ENCODE measurements around the gene RHOT2. TPM values are rescaled to one million over a fixed set of nuclear protein-coding genes. Genes with fewer than 3 reads are reported as not detected.

The RHOT2 gene
- 100 to 1,000 TPM; 110 to 416 (median 239) TPM for total RNA-seq

- no peaks in the 10 kb centered on the region for H3K27me3 ChIP-seq
- H3K4me1 ChIP-seq: peaks cover 3 to 18% (median 9%) of the 10 kb centered on the region in 4 donors
- peak within 1 kb of the TSS; percentile 83 to 93 (median 86) for H3K27ac ChIP-seq
- peak; percentile 92 to 97 (median 97) for DNase-seq
- H3K4me3 ChIP-seq: peak within 1 kb of the TSS; percentile 82 to 99 (median 90)
- peaks cover 0 to 37% (median 0%) of the 10 kb centered on the region in 3 donors for H3K36me3 ChIP-seq
- TF ChIP-seq POLR2A (IDR thresholded peaks at IDR 0.05) (peak in 1 of 2 donors; percentile 76), CTCF (IDR thresholded peaks at IDR 0.05) (peak; percentile 91 to 98 (median 96))
- H3K9me3 ChIP-seq: no peaks in the 10 kb centered on the region
These were observed at the start of gene RHOT2 for GRCh38 chr16:667780-668518. Gene RHOT2 (plus strand): TSS chr16:668132. CDS start chr16:668200, 68 bp downstream.

GRCh38 chr16:619476-620100, 48.3 kb upstream of the RHOT2 start:
- DNase-seq: no peak
- Histone ChIP-seq H3K36me3 (peaks cover 0 to 4% (median 0%) of the 10 kb centered on the region in 3 donors), H3K4me3 (no peak overlapping the region), H3K27me3 (no peaks in the 10 kb centered on the region), H3K4me1 (peaks cover 0 to 22% (median 0%) of the 10 kb centered on the region in 4 donors), H3K27ac (no peak overlapping the region), H3K9me3 (no peaks in the 10 kb centered on the region)
- TF ChIP-seq CTCF (IDR thresholded peaks at IDR 0.05) (no peak), POLR2A (IDR thresholded peaks at IDR 0.05) (no peak)

GRCh38 chr16:620700-621525, 47.0 kb upstream of the RHOT2 start:
- Histone ChIP-seq H3K36me3 (peaks cover 0 to 15% (median 0%) of the 10 kb centered on the region in 3 donors), H3K4me1 (peaks cover 0 to 14% (median 0%) of the 10 kb centered on the region in 4 donors), H3K27me3 (no peaks in the 10 kb centered on the region), H3K27ac (no peak overlapping the region), H3K9me3 (no peaks in the 10 kb centered on the region), H3K4me3 (no peak overlapping the region)
- no peak for TF ChIP-seq CTCF (IDR thresholded peaks at IDR 0.05)
- TF ChIP-seq POLR2A (IDR thresholded peaks at IDR 0.05): no peak
- no peak for DNase-seq

- Histone ChIP-seq H3K4me1 (peaks cover 0 to 9% (median 0%) of the 10 kb centered on the region in 4 donors), H3K36me3 (peaks cover 0 to 22% (median 0%) of the 10 kb centered on the region in 3 donors), H3K9me3 (no peaks in the 10 kb centered on the region), H3K4me3 (no peak overlapping the region), H3K27ac (peak overlapping the region in 1 of 4 donors; percentile 19), H3K27me3 (no peaks in the 10 kb centered on the region)
- TF ChIP-seq CTCF (IDR thresholded peaks at IDR 0.05): no peak
- no peak for TF ChIP-seq POLR2A (IDR thresholded peaks at IDR 0.05)
- DNase-seq: no peak
These were observed 46.3 kb upstream of the RHOT2 start for GRCh38 chr16:621526-622105.

GRCh38 chr16:622920-623280, 45.0 kb upstream of the RHOT2 start:
- H3K9me3 ChIP-seq: no peaks in the 10 kb centered on the region
- no peaks in the 10 kb centered on the region for H3K27me3 ChIP-seq
- peak overlapping the region in 2 of 4 donors; percentile 8 to 19 for H3K27ac ChIP-seq
- TF ChIP-seq POLR2A (IDR thresholded peaks at IDR 0.05) (no peak), CTCF (IDR thresholded peaks at IDR 0.05) (no peak)
- H3K36me3 ChIP-seq: peaks cover 0 to 35% (median 0%) of the 10 kb centered on the region in 3 donors
- H3K4me3 ChIP-seq: no peak overlapping the region
- no peak for DNase-seq
- peaks cover 0 to 3% (median 0%) of the 10 kb centered on the region in 4 donors for H3K4me1 ChIP-seq

Data from Peyer's patch (tissue), 4 donors.